Measurements from ENCODE around the gene CLIC6. TPM values are rescaled to one million over a fixed set of nuclear protein-coding genes. Genes with fewer than 3 reads are reported as not detected.
"Not testable (repeated sequence)": the region's sequence is repeated elsewhere in the genome, so short reads cannot be mapped to it uniquely, and the experiment has no call there.

Gene CLIC6
- total RNA-seq, 2 donors from 2014 or later, result 3.4 to 7.0 TPM

GRCh38 chr21:34707876-34708325, 39.1 kb downstream of the CLIC6 start:
- H3K27me3 ChIP-seq (replicated peaks; ENCODE audit: insufficient read depth), result no peaks in the 10 kb centered on the region
- no peak overlapping the region for H3K27ac ChIP-seq
- no peak overlapping the region for H3K4me3 ChIP-seq
- no peaks in the 10 kb centered on the region for H3K9me3 ChIP-seq
- no peaks in the 10 kb centered on the region for H3K36me3 ChIP-seq
- WGBS, result 78% methylated on average over 8 of the region's 8 CpGs
- DNase-seq (ENCODE audit: low spot score), result no peak
- intact Hi-C loops (cut with DNase I), result no loop called here
- peaks cover 12% of the 10 kb centered on the region for H3K4me1 ChIP-seq (replicated peaks)
- TF ChIP-seq POLR2AphosphoS5 (IDR thresholded peaks at IDR 0.05) (no peak), POLR2A (IDR thresholded peaks at IDR 0.05) (no peak), CTCF (IDR thresholded peaks at IDR 0.05) (no peak)

GRCh38 chr21:34713621-34714020, 44.8 kb downstream of the CLIC6 start:
- H3K4me1 ChIP-seq (replicated peaks), result no peaks in the 10 kb centered on the region
- WGBS, result 39% methylated on average over 1 of the region's 1 CpG
- TF ChIP-seq POLR2AphosphoS5 (IDR thresholded peaks at IDR 0.05), result no peak
- TF ChIP-seq POLR2A (IDR thresholded peaks at IDR 0.05), result no peak
- no peak for TF ChIP-seq CTCF (IDR thresholded peaks at IDR 0.05)
- H3K36me3 ChIP-seq, result no peaks in the 10 kb centered on the region
- H3K9me3 ChIP-seq, result no peaks in the 10 kb centered on the region
- no peak overlapping the region for H3K4me3 ChIP-seq
- no peak for DNase-seq (ENCODE audit: low spot score)
- intact Hi-C loops (cut with DNase I), result no loop called here
- H3K27me3 ChIP-seq (replicated peaks; ENCODE audit: insufficient read depth), result no peaks in the 10 kb centered on the region
- H3K27ac ChIP-seq, result no peak overlapping the region

GRCh38 chr21:34715518-34715917, 46.7 kb downstream of the CLIC6 start:
- DNase-seq (ENCODE audit: low spot score), result no peak
- no peaks in the 10 kb centered on the region for H3K27me3 ChIP-seq (replicated peaks; ENCODE audit: insufficient read depth)
- TF ChIP-seq POLR2AphosphoS5 (IDR thresholded peaks at IDR 0.05), result no peak
- TF ChIP-seq POLR2A (IDR thresholded peaks at IDR 0.05), result no peak
- TF ChIP-seq CTCF (IDR thresholded peaks at IDR 0.05), result no peak
- no peak overlapping the region for H3K27ac ChIP-seq
- no peaks in the 10 kb centered on the region for H3K9me3 ChIP-seq
- no peaks in the 10 kb centered on the region for H3K4me1 ChIP-seq (replicated peaks)
- 92% methylated on average over 5 of the region's 5 CpGs for WGBS
- intact Hi-C loops (cut with DNase I), result no loop called here
- no peak overlapping the region for H3K4me3 ChIP-seq
- H3K36me3 ChIP-seq, result no peaks in the 10 kb centered on the region

GRCh38 chr21:34715985-34716596, 47.3 kb downstream of the CLIC6 start:
- Histone ChIP-seq H3K4me1 (replicated peaks) (no peaks in the 10 kb centered on the region), H3K27me3 (replicated peaks; ENCODE audit: insufficient read depth) (no peaks in the 10 kb centered on the region), H3K36me3 (no peaks in the 10 kb centered on the region), H3K27ac (no peak overlapping the region), H3K4me3 (no peak overlapping the region), H3K9me3 (no peaks in the 10 kb centered on the region)
- WGBS, result 92% methylated on average over 7 of the region's 7 CpGs
- DNase-seq (ENCODE audit: low spot score), result no peak
- intact Hi-C loops (cut with DNase I), result no loop called here
- TF ChIP-seq CTCF (IDR thresholded peaks at IDR 0.05) (no peak), POLR2AphosphoS5 (IDR thresholded peaks at IDR 0.05) (no peak), POLR2A (IDR thresholded peaks at IDR 0.05) (no peak)

- H3K4me3 ChIP-seq; H3K27me3 ChIP-seq (replicated peaks; ENCODE audit: insufficient read depth); intact Hi-C loops (cut with DNase I); H3K9me3 ChIP-seq; H3K27ac ChIP-seq; H3K36me3 ChIP-seq; H3K4me1 ChIP-seq (replicated peaks); DNase-seq (ENCODE audit: low spot score): not testable (repeated sequence)
- 89% methylated on average over 3 of the region's 3 CpGs for WGBS
Measured at GRCh38 chr21:34718529-34718928, 49.7 kb downstream of the CLIC6 start.

All from prostate gland (tissue), 2 donors.